ENCODE results near the gene UBAC1. TPM values are rescaled to one million over a fixed set of nuclear protein-coding genes. Genes with fewer than 3 reads are reported as not detected.

UBAC1 gene
- total and polyA plus RNA-seq, 4 donors: 16.2 to 115 (median 16.4) TPM

GRCh38 chr9:135993765-135994500 is 32.8 kb upstream of the UBAC1 start:
- Histone ChIP-seq H3K4me3 (ENCODE audit: low read depth in 1 of 3, low read length in 3 of 3) (no peak overlapping the region), H3K27me3 (ENCODE audit: control insufficient read depth in 4 of 4, insufficient read depth in 4 of 4, low read length in 3 of 4) (no peaks in the 10 kb centered on the region), H3K27ac (ENCODE audit: low read depth in 1 of 2, low read length in 2 of 2) (peak overlapping the region; percentile 90 to 93), H3K4me1 (ENCODE audit: control insufficient read depth in 4 of 4, insufficient read depth in 4 of 4, low read length in 3 of 4) (peaks cover 19 to 51% (median 34%) of the 10 kb centered on the region in 4 donors), H3K9me3 (ENCODE audit: control insufficient read depth in 4 of 4, low read length in 3 of 4) (no peaks in the 10 kb centered on the region), H3K9ac (ENCODE audit: low read depth in 1 of 2, low read length in 2 of 2) (peak overlapping the region in 1 of 2 donors; percentile 17), H3K36me3 (ENCODE audit: control insufficient read depth in 4 of 4, insufficient read depth in 3 of 4, low read depth in 1 of 4, low read length in 3 of 4) (no peaks in the 10 kb centered on the region)
- DNase-seq (ENCODE audit: low spot score): peak; percentile 77
- peak; percentile 46 for TF ChIP-seq YY1 (IDR thresholded peaks at IDR 0.05)
- no peak for TF ChIP-seq TAF1 (conservative IDR thresholded peaks at IDR 0.05)
- TF ChIP-seq REST (IDR thresholded peaks at IDR 0.05): peak; percentile 71
- peak; percentile 16 for TF ChIP-seq NR2F2 (IDR thresholded peaks at IDR 0.05)
- TF ChIP-seq RAD21 (IDR thresholded peaks at IDR 0.05): peak in 1 of 2 donors; percentile 38
- TF ChIP-seq SP1 (IDR thresholded peaks at IDR 0.05): peak; percentile 93
- TF ChIP-seq, protein P1, sequence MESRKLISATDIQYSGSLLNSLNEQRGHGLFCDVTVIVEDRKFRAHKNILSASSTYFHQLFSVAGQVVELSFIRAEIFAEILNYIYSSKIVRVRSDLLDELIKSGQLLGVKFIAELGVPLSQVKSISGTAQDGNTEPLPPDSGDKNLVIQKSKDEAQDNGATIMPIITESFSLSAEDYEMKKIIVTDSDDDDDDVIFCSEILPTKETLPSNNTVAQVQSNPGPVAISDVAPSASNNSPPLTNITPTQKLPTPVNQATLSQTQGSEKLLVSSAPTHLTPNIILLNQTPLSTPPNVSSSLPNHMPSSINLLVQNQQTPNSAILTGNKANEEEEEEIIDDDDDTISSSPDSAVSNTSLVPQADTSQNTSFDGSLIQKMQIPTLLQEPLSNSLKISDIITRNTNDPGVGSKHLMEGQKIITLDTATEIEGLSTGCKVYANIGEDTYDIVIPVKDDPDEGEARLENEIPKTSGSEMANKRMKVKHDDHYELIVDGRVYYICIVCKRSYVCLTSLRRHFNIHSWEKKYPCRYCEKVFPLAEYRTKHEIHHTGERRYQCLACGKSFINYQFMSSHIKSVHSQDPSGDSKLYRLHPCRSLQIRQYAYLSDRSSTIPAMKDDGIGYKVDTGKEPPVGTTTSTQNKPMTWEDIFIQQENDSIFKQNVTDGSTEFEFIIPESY (IDR thresholded peaks at IDR 0.05): no peak
- TF ChIP-seq, protein P2, sequence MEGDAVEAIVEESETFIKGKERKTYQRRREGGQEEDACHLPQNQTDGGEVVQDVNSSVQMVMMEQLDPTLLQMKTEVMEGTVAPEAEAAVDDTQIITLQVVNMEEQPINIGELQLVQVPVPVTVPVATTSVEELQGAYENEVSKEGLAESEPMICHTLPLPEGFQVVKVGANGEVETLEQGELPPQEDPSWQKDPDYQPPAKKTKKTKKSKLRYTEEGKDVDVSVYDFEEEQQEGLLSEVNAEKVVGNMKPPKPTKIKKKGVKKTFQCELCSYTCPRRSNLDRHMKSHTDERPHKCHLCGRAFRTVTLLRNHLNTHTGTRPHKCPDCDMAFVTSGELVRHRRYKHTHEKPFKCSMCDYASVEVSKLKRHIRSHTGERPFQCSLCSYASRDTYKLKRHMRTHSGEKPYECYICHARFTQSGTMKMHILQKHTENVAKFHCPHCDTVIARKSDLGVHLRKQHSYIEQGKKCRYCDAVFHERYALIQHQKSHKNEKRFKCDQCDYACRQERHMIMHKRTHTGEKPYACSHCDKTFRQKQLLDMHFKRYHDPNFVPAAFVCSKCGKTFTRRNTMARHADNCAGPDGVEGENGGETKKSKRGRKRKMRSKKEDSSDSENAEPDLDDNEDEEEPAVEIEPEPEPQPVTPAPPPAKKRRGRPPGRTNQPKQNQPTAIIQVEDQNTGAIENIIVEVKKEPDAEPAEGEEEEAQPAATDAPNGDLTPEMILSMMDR (IDR thresholded peaks at IDR 0.05; ENCODE audit: low read depth, low read length, missing input control): no peak
- TF ChIP-seq ATF3 (IDR thresholded peaks at IDR 0.05): no peak
- peak; percentile 93 to 95 for TF ChIP-seq HNF4A (conservative IDR thresholded peaks at IDR 0.05)
- no peak for TF ChIP-seq JUND (IDR thresholded peaks at IDR 0.05)
- TF ChIP-seq FOXA2 (IDR thresholded peaks at IDR 0.05): no peak
- peak; percentile 87 to 92 for TF ChIP-seq RXRA (IDR thresholded peaks at IDR 0.05)
- peak; percentile 25 for TF ChIP-seq FOXA1 (IDR thresholded peaks at IDR 0.05)
- TF ChIP-seq EGR1 (IDR thresholded peaks at IDR 0.05; ENCODE audit: low read depth in 2 of 2): no peak
- peak; percentile 52 for TF ChIP-seq MAX (IDR thresholded peaks at IDR 0.05)
- peak; percentile 83 for TF ChIP-seq HNF4G (IDR thresholded peaks at IDR 0.05)
- no peak for TF ChIP-seq GABPA (IDR thresholded peaks at IDR 0.05 in 1 of 2, conservative IDR thresholded peaks at IDR 0.05 in 1 of 2)
- 61% methylated on average over 27 of the region's 27 CpGs for WGBS

All from liver (tissue), 9 donors.